ENCODE results near the gene B4GALNT3.
"Not testable (repeated sequence)": the region's sequence is repeated elsewhere in the genome, so short reads cannot be mapped to it uniquely, and the experiment has no call there.

B4GALNT3 gene

DNA sequence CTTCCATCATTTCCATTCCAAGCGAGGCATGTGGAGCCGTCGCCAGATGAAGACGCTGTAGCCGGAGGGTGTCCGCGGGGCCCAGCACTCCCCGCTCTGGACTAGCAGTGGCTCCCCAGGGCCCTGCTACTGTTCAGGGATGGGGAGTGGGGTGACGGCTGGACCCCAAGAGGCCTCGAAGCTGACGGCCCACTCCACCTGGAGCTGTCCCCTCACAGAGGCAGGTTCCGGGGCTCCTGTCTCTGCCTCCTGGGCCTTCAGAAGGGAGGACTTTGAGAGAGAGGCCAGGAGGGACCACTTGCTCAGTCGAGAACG lies 101.6 kb downstream of the B4GALNT3 start:
- no peak for DNase-seq

DNA sequence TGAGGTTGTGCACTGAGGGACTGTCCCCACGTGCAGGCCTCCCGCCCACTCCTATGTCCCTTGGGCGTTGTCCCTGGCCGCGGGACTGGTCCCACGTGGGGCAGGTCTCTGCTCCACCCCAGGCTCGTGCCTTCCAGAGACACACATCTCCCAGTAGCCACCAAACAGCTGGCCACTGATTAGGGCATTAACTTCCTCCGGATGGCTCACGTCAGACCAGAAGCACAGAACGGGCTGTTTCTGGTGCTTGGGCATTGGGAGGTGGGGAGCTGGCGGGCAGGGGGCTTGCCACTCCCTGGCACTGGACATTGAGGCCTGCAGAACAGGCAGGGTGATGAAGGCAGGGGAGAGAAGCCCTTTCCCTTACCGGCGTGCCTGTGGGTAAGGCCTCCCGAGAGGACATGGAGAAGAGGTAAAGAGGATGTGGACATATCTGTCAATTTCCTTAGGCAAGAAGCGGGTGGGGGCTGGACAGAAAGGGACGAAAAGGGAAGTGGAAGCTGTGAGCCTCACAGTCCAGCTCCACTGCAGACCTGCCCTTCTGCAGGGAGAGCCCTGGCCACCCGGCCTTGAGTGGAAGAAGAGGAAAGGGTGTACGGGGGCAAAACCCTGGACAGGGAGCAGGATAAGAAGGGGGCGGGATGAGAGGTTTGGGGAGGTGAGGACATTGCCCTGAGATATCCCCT lies 102.3 kb downstream of the B4GALNT3 start:
- DNase-seq, result no peak

- DNase-seq, result no peak
Measured at GRCh38 chr12:562634-563033, 102.9 kb downstream of the B4GALNT3 start.

DNA sequence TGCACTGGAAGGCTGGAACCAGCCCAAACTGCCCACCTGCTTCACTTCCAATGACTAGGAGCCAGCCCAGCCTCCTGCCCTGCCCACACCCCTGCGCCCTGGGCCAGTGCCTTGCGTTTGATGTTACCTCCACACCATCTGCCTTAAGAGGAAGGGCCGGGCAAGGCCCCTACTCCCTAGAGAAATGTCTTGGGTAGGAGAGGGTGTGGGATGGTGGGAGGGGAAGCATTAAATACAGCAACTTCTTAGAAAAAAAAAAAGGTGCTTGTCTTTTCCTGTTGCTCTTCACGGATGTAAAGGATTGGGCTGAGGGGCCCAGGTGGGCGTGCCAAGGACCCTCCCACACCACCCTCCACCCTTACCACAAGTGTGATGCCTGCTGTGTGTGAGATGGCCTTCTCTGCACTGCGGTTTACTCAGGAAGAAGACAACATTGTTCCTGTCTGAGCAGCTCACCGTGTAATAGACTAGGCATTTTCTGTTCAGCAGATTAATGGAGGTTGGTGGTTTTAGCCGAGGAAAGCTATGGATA lies 103.6 kb downstream of the B4GALNT3 start:
- DNase-seq, result no peak

- no peak for DNase-seq
Measured at GRCh38 chr12:563787-564298, 104.1 kb downstream of the B4GALNT3 start.

DNA sequence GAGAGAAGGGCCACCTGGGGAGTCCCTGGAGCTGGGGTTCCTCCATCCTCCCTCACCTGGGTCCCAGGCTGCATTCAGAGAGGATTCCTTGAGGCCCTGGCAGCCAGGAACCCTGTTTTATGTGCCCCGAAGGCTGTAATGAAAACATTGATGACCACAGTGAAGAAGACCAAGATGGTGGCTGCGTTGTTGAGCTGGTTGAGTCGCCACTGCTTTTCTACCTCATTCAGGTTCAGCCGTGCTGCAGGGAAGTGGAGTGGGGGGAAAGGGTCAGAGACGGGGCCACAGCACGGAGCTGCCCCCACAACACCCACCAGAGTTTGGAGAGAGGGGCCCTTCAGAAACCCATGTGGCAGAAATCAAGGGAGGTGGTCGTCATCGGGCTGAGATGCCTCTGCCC lies 105.4 kb downstream of the B4GALNT3 start:
- DNase-seq, result no peak

GRCh38 chr12:565589-566105 lies 105.9 kb downstream of the B4GALNT3 start:
- no peak for DNase-seq

GRCh38 chr12:568486-568885 lies 108.7 kb downstream of the B4GALNT3 start:
- DNase-seq, result no peak

GRCh38 chr12:569091-569676 lies 109.4 kb downstream of the B4GALNT3 start:
- DNase-seq, result no peak

DNA sequence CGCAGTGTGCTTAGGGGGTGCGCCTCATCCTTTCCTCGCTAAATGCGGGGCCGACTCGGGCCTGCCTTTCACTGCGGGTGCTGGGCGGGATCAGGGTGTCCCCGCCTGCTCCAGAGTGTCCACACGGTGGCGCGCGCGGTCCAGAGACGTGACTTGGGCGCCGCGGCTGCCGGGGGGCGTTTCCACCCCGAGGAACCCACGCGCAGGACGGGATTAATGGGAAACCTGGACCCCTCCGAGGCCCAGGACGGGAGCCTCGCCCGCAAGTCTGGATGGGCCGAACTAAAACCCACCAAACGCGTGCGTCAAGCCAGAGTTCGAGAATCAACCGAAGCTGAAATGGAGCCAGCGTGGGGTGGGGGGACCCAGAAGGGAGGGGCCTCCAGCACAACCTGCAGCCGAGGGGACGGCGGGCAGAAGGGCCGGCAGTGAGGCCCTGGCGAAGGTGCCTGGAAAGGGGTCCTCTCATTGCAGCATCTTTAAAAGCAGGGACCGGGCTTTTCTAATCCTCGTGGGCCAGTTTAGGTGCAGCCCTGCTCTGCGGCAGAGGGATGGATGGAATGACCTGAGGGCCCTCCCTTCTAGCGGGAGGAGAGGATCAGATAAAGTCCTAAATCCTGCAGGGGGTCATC lies 110.2 kb downstream of the B4GALNT3 start:
- DNase-seq, result peak; percentile 68 to 81

DNA sequence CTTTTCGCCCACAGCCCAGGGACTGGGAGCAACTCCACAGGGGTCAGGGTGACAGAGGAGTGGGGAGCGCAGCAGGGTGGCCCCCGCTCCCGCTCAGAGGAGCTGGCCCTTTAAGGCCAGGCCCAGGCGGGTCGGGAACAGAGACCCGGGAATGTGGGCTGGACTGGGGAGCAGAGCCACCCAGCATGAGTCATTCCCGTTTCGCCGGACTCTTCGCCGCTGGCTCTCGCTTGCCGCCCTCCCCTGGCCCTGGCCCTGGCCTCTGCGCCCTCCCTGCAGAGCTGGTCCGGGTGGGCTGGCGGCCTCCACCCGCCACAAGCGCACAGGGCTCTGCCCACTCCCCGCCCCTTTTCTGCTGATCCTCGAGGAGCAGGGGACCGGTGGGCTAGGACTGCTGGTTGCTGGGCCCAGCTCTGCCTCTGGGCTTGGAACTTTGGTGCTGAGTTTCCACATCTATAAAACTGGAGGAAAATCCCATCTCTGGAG lies 110.7 kb downstream of the B4GALNT3 start:
- DNase-seq, result no peak

DNA sequence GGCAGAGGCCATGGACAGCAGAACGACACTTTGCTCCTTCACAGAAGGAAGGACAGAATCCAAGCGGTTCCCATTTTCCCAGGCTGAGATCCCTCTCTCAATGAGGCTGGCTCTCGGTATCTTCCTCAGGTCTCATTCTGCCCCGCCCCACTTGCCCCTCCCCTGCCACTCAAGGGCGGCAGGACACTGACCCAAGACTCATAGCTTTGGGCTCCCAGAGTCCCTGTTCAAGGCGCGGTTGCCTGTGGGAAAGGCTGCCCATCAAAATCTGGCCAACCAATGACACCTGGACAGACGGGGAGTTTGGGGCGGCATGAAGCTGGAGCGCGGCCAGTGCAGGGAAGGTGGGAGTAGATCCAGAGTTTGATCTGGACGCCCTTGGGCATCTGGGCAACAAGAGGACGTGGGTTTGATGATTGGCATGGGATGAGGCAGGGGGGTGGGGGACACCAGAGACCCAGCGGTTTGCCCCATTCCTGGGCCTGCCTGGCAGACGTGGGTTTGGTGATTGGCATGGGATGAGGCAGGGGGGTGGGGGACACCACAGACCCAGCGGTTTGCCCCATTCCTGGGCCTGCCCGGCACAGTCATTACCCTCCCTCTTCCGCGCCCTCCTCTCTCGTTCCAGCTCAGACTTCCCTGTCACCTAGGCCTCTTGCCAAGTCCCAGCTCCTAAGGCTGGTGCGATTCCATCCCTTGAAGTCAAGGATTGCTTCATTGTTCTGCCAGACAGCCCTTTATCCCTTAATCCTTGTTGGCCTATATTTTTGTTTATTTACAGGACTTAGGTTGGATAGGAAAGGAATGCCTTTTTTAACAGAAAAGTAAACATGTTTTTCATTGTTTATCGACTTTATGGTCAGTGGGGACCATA lies 111.4 kb downstream of the B4GALNT3 start:
- no peak for DNase-seq

- DNase-seq, result no peak
Measured at GRCh38 chr12:571795-572531, 112.2 kb downstream of the B4GALNT3 start.

- no peak for DNase-seq
Measured at GRCh38 chr12:572532-572899, 112.8 kb downstream of the B4GALNT3 start.

- DNase-seq, result no peak
Measured at GRCh38 chr12:573232-573631, 113.5 kb downstream of the B4GALNT3 start.

- DNase-seq, result no peak
Measured at GRCh38 chr12:574475-575128, 114.9 kb downstream of the B4GALNT3 start.

GRCh38 chr12:575129-575502 lies 115.4 kb downstream of the B4GALNT3 start:
- DNase-seq, result no peak

GRCh38 chr12:575948-576614 lies 116.3 kb downstream of the B4GALNT3 start:
- DNase-seq, result peak; percentile 50 to 76

- no peak for DNase-seq
Measured at GRCh38 chr12:576615-577110, 116.9 kb downstream of the B4GALNT3 start.

GRCh38 chr12:577994-578747 lies 118.4 kb downstream of the B4GALNT3 start:
- DNase-seq, result not testable (repeated sequence)

Data from NCI-H1930 (cell line).